Ramos (cell line): ENCODE measurements around the gene CASKIN2.
"Not testable (repeated sequence)": the region's sequence is repeated elsewhere in the genome, so short reads cannot be mapped to it uniquely, and the experiment has no call there.

Source experiments
- in situ Hi-C: fragments of 300-500 bp; cut with MboI; formaldehyde crosslinking; loops from one replicate; pipeline ENCODE4 v1.14.3; 2022; ENCODE audit warnings: low sequenced_read_pairs; ENCODE audit not compliant: unreplicated experiment

Gene CASKIN2

DNA sequence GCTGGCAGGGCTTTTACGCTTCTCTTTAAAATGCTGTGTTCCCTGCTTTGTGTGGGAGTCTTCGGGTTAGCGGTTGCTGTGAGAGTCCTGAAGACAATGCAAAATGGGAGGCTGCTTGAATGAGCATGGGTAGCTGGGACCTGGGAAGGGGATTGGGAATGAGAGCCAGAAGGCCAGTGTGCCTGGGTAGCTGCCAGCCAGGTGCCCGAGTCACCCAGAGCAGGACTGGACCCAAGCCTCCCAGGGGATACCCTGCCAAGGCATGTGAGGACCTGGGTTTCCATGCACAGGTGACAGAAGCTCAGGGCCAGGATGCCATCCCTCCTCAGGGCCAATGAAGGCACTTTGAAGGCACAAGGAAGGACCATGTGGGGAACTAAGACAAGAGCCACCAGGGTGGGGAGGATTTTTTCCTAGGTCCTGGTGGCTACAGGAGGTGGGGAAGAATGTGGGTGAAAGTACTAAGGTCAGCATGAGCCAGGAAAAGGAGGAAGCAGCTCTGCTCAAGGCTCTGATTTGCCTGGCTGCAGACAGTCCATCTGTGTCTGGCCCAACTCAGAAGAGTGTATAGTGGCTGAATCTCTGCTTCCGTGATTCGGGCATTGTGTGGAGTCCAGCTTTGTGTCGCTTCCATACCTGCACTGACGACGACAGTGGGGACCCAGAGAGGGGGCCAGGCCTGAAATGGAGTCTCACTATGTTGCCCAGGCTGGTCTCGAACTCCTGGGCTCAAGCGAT lies 38.4 kb downstream of the CASKIN2 start:
- in situ Hi-C loops = no loop called here

DNA sequence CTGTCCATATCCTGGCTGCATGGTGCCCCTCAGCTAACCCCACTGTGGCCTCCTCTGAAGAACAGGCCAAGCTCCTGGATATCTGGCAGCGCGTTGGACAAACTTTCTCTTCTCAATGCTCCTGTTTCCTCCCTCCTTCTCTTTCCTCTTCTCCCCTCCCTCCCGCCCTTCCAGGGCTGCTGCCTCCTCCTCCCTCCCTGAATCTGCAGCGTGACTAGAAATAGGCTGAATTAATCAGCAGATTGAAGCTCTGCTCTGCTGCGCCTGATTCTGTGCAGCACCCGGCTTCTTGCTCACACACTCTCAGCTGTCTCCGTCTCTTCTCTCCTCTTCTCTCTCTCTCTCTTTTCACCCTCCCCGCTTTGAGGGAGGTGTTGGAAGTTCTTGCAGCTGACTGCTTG lies 39.1 kb downstream of the CASKIN2 start:
- in situ Hi-C loops = no loop called here

DNA sequence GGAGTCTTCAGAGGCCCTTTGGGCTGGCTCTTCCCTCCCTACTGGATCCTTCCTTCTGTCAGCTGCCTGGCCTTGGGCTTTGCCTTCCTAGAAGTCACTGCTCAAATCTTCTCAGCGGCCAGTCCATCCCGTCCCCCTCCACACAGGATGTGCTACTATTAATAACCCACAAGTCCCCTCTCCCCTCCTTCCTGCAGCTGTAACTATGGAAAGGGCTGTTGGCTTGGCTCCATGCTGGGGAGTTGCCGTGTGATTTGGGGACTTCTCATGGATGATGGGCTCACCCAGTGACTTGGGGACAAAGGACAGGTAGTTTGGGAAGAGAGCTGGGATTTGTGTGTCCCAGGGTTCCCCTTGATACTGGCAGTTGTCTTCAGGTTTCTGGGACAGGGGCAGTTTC lies 39.5 kb downstream of the CASKIN2 start:
- in situ Hi-C loops = no loop called here

DNA sequence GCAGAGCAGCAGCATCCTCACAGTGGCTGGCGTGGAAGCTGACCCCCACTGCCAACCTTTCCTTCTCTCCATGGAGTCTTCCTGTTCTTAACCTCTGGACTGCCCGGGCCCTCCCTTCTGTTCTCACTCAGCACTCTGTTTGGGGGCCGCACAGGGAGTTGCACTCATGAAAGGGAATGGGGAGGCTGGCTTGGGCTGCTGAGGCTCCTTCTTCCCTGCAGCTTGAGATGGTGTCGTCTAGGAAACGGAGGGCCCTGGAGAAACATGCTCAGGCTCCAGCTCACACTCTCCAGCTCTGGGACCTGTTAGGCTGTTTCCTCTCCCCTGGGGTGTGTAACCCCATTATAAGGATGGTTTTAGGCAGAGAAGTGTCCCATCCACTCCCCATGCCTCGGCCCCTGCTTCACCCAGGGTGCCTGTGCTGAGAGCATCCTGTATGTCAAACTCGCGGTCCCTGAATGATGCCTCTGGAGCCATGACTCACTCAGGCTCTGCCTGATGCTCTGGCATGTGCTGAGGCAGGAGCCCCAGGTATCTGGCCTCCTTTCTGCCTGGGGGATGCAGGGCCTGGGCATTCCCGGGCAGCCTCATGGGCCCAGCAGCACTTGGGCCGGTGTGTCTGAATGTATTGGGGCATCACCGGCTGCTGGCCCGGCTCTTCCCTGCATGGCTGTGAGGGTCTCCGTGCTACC lies 40.0 kb downstream of the CASKIN2 start:
- in situ Hi-C loops = no loop called here

DNA sequence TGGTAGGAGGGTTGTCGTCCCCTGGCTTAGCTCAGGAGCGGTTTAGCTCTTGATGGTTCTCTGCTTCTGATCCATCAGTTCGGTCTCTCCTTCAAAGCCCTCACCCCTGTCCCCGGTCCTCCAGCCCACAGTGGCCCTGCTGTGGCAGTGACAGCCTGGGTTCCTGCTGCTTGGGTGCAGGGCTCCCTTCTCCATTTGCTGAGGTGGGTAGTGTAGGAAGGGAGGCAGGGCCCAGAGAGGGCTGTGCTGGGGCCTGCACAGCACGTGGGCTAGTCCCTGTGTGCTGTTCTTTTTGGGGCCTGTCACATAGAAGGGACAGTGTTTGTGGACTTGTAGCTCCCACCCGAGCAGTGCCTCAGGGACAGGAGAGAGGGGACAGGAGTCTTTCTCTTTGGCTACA lies 40.6 kb downstream of the CASKIN2 start:
- in situ Hi-C loops = no loop called here

DNA sequence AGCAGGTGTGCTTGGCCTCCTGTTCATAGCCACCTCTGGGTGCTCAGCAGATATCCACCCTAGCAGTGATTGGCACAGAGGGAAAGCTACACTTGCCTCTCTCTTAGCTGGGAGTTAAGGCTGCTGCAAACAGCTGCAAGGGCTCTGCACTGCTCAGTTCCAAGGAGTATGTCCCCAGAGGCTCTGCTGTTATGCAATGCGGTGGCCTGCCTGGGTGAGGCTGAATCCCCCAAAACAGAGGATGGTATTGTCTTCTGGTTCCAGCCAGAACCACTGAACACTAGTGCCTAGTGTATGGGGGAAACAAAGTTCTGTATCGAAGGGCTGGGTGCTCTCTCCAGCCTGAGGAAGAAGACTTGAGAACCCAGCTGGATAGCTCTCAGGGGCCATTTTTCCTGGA lies 42.1 kb downstream of the CASKIN2 start:
- in situ Hi-C loops = no loop called here

DNA sequence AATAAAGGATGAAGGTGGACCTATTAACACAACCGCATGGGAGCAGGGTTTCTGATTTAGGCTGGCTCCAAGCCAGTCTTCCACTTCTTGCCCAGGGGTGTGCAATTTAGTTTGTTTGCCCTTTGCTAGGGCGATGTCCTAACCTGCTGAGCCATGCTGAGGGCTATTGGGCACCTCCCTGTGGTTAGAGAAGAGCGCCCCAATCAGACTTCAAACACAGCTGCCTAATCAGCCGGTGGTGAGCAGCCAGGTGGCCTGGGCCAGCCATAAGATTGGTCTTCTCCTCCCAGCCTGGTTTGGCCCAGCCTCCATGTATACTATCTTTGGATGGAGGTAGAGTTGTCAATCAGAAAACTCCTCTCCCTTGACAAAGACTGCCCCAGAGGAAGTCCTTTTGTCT lies 43.2 kb downstream of the CASKIN2 start:
- in situ Hi-C loops = no loop called here

DNA sequence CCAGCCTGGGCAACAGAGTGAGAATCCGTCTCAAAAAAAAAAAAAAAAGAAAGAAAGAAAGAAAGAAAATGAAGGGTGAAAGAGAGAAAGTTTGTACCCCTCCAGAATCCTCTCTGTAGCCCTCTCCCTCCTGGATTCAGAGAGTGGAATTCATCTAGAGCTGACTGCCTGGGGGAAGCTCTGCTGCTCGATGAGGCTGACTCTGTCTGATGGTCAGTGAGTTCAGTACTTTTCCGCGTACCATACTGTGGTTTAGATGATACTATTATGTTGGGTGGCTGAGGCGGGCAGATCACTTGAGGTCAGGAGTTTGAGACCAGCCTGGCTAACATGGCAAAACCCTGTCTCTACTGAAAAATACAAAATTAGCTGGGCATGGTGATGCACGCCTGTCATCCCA lies 44.1 kb downstream of the CASKIN2 start:
- in situ Hi-C loops = no loop called here

DNA sequence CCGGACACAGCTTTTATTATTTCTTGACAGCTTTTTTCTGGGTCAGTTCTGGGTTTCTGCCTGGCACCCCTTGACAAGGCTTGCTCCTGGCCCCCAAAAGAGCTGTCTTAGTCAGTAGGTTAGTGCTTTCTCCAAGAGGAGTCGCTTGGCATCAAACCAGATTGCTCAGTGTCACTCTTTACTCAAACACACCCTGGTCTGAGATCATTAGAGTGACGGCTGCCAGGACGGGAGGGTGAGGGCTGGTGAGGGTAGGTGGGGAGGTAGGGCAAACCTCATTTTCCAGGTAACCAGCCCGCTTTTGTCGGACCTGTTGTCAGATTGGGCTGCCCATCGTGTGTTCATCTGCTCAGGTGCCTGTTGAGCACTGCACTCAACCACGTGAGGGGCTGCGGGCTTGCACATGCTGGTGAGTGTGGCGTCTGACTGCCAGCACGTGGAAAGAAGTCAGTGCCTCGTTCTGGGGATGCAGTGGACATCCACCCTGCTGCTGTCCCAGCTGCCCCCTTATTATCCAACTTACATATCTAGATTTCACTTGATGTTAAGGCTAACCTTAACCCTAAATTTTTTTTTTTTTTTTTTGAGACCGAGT lies 46.5 kb downstream of the CASKIN2 start:
- in situ Hi-C loops = no loop called here

DNA sequence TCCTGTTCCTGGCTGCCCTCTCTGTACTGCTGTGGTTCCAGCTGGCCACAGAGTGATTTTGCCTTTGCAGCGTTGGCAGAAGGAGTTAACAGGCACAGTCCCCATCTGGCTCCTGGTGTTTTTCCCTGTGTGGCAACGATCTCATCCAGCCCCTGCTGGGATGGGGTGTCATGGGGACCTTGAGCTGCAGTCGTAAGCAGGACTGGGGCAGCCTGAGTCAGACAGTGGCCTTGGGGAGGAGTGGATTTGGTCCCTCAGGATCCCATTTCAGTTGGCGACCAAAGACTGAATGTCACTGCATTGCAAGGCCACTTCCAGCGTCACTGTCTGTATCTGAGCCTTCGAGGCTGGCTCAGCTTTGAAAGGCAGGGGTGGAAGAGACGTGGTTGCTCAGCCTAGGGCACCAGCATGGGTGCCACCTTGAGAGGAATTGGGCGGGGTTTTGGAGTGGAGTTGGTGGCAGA lies 47.0 kb downstream of the CASKIN2 start:
- in situ Hi-C loops = no loop called here

DNA sequence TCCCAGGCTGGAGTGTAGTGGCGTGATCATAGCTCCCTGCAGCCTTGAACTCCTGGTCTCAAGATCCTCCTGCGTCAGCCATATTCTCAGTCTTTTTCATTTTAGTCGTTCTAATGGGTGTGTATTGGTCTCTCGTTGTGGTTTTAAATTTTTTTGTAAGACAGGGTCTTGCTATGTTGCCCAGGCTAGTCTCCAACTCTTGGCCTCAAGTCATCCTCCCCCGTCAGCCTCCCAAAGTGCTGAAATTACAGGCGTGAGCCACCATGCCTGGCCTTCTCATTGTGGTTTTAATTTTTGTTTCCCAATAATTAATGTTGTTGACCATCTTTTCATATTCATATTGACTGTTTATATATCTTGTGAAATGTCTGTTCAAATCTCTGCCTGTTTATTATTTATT lies 50.3 kb downstream of the CASKIN2 start:
- in situ Hi-C loops = no loop called here

DNA sequence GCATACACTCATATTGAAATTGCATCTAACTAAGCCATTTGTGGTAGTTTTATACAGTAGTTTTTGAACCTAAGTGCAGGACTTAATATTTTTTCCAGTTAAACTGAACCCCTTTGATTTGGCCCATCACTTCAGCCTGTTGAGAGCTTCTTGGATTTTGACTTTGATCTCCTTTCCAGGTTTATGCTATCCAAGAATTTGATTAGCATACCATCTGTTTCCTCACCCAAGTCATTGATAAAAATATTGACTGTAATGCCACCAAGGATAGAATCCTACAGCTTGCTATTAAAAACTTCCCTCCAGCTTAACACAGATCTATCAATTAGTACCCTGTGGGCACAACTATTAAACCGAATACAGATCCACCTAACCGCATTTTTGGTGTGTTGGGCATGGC lies 51.7 kb downstream of the CASKIN2 start:
- in situ Hi-C loops = no loop called here

DNA sequence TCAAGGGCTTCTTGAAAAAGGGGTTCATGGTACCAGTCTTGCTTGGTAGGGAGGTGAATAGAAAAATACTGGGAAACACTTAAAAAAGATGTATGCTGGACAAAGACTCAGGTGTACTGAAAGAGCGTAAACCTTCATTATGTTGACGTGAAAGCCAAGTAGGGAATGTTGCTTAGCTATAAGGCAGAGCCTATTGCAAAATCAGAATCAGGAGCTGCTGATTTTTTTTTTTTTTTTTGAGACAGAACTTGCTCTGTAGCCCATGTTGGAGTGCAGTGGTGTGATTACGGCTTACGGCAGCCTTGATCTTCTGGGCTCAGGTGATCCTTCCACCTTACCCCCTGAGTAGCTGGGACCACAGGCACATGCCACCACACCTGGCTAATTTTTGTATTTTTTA lies 55.0 kb downstream of the CASKIN2 start:
- in situ Hi-C loops = no loop called here

DNA sequence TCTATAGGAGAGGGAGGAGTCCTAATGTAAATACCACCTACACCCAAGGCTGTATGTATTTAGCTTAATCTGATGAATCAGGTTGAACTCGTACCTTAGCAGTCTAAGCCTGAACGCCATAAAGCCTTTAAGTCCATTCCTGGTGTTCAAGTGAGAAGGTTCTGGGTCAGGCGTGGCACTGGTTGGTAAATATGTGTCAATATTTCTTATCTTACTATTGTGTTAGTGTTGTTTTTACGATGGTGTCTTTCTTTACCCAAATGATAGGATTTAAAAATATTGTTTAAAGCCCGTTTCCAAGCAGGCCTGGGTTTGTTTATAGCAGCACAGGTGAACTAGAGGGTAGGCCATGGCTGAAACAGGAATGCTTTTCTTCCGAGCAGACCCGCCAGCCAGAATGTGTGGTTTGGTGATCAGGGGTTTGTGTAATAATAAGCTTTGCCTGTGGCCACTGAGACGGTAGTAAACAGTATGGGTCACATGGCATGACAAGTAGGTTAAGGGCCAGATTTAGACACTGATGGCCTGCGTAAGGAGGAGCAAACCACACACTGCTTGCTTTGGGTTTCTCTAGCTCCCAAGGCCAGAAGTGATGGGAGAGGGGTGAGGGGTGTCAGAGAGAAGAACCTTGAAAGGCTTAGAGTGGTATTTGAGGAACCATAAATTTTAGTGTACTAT lies 55.6 kb downstream of the CASKIN2 start:
- in situ Hi-C loops = no loop called here

DNA sequence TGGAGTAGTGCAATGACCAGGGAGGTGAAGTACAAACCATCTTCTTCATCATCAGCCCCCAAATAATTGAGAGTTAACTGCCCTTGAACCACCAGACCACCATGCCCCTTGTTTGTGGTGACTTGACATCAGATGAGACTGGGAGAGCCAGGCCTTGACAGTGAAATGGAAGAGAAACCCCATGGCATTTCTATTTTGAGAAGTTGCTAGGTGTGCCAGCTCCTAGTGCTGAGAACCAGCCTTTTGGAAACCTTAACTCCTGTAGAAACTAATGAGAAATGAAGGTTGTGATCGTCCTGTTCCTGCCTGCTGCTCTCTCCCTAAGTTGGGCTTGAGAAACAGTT lies 56.1 kb downstream of the CASKIN2 start:
- in situ Hi-C loops = no loop called here

DNA sequence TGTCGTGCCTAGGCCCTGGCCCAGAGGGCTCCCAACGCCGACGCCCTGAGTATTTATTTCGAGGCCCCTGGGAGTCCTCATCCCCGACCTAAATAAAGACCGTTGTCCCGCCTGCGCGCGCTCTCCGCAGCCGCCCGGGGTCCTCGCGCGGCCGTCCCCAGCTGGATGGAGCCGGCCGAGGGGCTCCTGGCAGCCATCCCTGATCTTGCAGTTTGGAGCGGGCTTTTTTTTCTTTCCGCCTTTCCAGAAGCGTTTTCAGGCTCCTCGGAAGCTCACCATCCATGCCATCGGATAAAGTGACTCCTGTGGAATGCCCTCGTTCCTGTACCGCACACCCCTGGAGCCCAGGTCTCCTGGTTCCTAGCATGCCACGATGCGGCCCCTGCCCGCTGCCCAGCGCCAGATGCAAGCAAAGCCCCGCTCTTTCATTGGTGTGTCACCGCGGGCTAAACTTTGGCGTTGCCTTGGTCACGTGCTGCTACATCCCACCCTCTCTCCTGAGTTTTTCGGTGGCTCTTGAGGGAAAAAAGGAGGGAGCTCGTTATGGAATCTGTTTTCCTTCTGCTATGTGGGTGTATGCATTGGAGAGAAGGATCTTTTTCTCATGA lies 58.2 kb downstream of the CASKIN2 start:
- in situ Hi-C loops = no loop called here

DNA sequence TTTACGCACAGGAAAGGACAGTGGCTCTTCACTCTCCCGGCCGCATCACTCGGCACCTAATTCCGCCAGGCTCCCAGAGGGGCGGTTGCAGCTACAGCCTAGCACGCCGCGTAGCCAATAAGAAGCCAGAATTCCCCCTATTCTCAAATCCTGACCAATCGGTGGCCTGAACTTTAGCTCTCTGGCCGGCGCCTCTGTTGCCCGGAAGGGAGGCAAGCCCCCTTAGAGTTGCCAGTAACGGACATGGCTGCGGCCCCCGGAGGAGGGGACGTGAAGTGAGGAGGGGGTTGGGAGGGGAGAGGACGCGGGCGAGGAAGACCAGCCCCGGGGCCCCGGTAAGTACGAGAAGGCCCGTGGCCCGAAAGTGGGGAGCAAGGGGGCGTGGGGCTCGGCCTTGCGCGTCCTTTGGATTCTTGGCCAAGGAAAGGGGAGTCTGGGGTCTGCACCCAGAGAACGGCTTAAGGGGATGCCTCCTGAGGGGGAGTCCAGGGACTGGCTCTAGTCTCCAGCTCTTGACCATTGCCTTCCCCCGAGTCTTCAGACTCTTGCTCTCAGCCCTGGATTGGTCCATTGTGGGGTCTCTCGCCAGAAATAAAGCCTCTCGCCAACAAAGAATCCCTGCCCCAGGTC lies 58.8 kb downstream of the CASKIN2 start, which contains the start of gene TMEM94:
TSS of gene TMEM94 (plus strand) at position 219 of the 630 bp plus-strand sequence. CDS start 15,271 bp downstream, outside the sequence.
- in situ Hi-C loops = no loop called here

DNA sequence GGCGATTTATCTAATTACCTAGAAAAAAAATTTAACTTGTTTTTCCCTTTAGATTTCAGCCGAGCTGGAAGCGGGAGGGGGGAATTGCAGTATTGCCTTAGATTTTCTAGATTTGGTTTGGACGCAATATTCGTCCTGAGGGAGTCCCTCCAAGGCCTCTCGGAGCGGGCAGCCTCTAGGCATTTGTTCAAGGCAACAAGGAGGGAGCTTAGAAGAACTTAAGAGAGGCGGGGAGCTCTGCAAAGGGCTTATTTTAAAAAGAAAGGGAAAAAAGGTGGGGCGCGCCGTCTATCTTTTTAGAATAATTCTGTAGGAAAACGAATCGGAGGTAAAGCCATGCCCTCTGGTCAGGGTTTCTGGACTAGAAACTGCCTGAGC lies 59.3 kb downstream of the CASKIN2 start:
- in situ Hi-C loops = no loop called here

DNA sequence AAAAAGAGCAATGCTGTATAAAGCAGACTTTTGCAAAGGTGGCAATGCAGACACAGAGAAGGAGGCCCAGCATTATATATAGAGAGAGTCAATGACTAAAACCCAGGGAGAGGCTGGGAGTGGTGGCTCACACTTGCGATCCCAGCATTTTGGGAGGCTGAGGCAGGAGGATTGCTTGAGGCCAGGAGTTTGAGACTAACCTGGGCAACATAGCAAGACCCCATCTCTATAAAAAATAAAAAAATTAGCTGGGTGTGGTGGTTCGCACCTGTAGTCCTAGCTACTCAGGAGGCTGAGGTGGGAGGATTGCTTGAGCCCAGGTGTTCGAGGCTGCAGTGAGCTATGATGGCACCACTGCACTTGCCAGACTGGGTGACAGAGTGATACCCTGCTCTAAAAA lies 60.7 kb downstream of the CASKIN2 start:
- in situ Hi-C loops = not testable (repeated sequence)

DNA sequence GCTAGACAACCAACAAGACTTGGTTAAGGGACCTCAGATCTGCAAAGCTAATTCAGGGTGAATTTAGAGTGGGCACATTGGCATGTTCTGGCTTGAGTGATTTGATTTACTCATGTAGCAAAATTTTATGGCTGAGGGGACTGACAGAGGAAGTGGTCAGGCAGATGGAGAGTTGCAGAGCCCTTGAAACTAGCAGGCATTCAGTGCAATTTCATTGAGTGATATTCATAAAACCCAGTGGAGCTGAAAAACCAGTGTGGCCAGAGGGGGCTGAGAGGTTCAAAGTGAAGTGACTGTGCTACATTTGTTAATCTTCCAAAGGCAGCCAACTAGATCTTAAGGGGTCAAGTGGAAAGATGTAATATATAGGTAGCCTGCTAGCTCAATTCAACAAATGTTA lies 61.1 kb downstream of the CASKIN2 start:
- in situ Hi-C loops = no loop called here
